HFF-Myc (cell line): ENCODE results near the gene ELP2.

Experiments
- DNase-seq: peaks from one replicate; pipeline ENCODE4 v3.0.0-alpha.2; 2011; ENCODE audit warnings: low read depth; ENCODE audit errors: extremely low read depth
- H3K4me3 ChIP-seq: replicated peaks from 2 replicates; pipeline ENCODE4 v1.5.1; 2011; ENCODE audit warnings: low read depth, mild to moderate bottlenecking, control low read depth, low read length
- CTCF ChIP-seq: IDR thresholded peaks from 2 replicates; pipeline ENCODE4 v1.5.1; 2012; ENCODE audit warnings: mild to moderate bottlenecking, low read depth, low read length, control low read depth; ENCODE audit errors: missing control alignments

ELP2 gene

GRCh38 chr18:36211612-36212065, 81.9 kb downstream of the ELP2 start:
- H3K4me3 ChIP-seq, result no peak overlapping the region
- no peak for TF ChIP-seq CTCF
- DNase-seq, result no peak

GRCh38 chr18:36212301-36213171, 82.8 kb downstream of the ELP2 start:
- DNase-seq, result no peak
- no peak for TF ChIP-seq CTCF
- no peak overlapping the region for H3K4me3 ChIP-seq

GRCh38 chr18:36214811-36215210, 85.1 kb downstream of the ELP2 start:
- no peak for TF ChIP-seq CTCF
- DNase-seq, result no peak

GRCh38 chr18:36215577-36215976, 85.9 kb downstream of the ELP2 start:
- no peak overlapping the region for H3K4me3 ChIP-seq
- no peak for TF ChIP-seq CTCF
- no peak for DNase-seq

More at GRCh38 chr18:36214811-36215210, 85.1 kb downstream of the ELP2 start:
- H3K4me3 ChIP-seq, result no peak overlapping the region

- TF ChIP-seq CTCF, result no peak
- DNase-seq, result no peak
- no peak overlapping the region for H3K4me3 ChIP-seq
These were observed 87.6 kb downstream of the ELP2 start for GRCh38 chr18:36217348-36217747.

- no peak for TF ChIP-seq CTCF
- DNase-seq, result no peak
- no peak overlapping the region for H3K4me3 ChIP-seq
These were observed 99.5 kb downstream of the ELP2 start for GRCh38 chr18:36229188-36229587.
